Brain pericyte (primary cell): ENCODE results near the gene DTNA.
A peak's percentile ranks its signal among the peaks of the same experiment; 100 is the strongest.

ENCODE experiments used
- DNase-seq: peaks from one replicate; pipeline ENCODE4 v3.0.0-alpha.2; 2012; ENCODE audit warnings: low read depth, low spot score

The DTNA gene

GRCh38 chr18:34767601-34768027 lies 57.5 kb downstream of the DTNA start:
- no peak for DNase-seq

GRCh38 chr18:34771958-34772357 lies 61.9 kb downstream of the DTNA start:
- no peak for DNase-seq

GRCh38 chr18:34772887-34773286 lies 62.8 kb downstream of the DTNA start:
- no peak for DNase-seq

DNA sequence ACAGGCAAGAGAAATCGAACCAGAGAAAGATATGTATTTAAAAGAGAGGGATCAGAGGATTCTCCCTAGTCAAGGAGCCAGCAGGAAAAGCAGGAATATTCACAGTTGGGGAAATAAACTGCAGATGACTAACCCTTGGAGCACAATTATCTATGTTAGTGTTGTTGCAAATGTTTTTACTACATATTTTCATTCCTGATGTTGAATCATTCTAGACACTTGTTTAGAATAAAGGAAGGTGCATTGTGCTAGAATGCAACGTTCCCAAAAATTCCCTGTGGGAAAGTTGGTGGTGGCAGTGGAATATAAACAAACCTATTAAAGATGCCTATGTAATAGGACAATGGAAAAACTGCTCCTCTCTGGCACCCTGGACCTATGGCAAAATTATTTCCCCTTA lies 63.3 kb downstream of the DTNA start:
- no peak for DNase-seq

- DNase-seq = peak; percentile 22
Measured at GRCh38 chr18:34773961-34774766, 64.1 kb downstream of the DTNA start.

DNA sequence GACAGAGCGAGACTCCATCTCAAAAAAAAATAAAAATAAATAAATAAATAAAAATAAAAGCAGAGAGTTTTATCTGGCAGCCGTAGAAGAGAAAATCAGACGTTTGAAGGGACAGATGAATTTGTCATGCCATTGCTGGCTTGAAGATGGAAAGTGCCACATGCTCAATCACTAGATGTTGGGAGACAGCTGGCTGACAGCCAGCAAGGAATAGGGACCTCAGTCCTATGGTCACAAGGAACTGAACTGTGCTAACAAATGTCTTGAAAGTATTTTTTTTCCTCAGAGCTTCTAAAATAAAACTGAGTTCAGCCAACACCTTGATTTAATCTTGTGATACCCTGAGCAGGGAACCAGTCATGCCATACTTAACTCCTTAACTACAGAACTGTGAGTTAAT lies 65.4 kb downstream of the DTNA start:
- no peak for DNase-seq

DNA sequence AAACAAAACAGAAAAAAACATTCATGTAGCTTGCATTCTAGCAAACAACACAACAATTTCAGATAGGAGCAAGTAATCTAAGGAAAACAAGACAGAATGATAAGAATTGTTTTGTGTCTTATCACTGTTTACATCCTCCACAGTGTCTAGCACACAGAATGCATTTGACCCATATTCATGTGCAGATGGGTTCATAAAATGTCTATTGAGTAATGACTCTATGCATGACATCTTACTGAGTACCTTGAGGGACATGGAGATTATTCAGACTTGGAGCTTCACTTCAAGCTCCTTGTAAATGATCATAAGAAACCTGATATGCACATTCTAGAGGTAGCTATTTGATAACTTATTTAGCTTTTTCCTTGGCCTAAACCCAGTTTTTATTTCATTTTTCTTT lies 69.0 kb downstream of the DTNA start:
- no peak for DNase-seq

- DNase-seq = no peak
Measured at GRCh38 chr18:34780856-34781255, 70.8 kb downstream of the DTNA start.

DNA sequence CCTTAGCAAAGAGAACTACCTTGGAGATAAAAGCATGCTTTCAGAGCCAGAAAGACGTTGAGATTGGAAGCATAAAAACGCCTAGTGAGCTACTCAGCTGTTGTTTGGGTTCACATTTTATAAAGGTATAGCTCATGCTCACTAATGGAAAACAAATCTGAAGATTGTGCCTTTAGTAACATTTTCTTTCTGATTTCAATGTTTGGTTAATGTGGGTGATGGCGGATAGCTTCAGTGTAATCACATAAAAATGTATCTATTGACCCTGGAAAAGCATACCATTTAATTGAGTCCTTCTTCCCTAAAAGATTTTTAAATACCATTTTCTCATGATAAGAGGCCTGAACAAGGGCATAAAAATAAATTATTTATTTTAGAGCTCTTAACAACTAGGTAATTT lies 73.4 kb downstream of the DTNA start:
- no peak for DNase-seq

DNA sequence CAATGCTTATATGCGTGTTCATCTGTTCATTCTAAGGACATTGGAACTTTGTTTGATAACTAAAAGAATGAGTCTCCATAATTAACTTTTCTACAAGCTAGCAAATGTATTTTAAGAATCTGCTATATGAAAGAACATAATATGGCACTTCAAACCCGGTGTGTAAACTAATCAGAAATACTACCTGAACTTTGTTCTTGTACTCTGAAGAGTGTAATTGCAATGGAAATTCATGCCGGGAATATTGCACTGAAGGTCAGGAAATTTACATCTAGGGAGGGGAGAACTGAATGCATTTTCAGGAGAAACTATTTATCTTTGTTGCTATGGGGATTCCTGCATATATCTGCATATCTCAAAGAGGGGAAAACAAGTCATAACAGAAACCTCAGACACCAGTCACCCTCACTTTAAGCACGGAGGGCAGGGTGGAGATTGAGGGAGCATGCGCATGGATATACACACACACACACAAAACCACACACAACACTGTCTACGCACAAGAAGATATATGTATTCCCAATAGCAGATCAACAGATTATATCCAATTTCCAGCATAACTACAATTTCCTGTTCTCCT lies 76.2 kb downstream of the DTNA start:
- no peak for DNase-seq

GRCh38 chr18:34787931-34788532 lies 77.9 kb downstream of the DTNA start:
- DNase-seq = peak; percentile 17

GRCh38 chr18:34789768-34790344 lies 79.8 kb downstream of the DTNA start:
- DNase-seq = no peak

- no peak for DNase-seq
Measured at GRCh38 chr18:34794348-34794747, 84.2 kb downstream of the DTNA start.

- DNase-seq = no peak
Measured at GRCh38 chr18:34795070-34795732, 85.1 kb downstream of the DTNA start.

GRCh38 chr18:34796035-34796657 lies 86.0 kb downstream of the DTNA start:
- DNase-seq = no peak

GRCh38 chr18:34799291-34799690 lies 89.2 kb downstream of the DTNA start:
- no peak for DNase-seq

GRCh38 chr18:34800381-34800780 lies 90.3 kb downstream of the DTNA start:
- no peak for DNase-seq

GRCh38 chr18:34801774-34802173 lies 91.7 kb downstream of the DTNA start:
- no peak for DNase-seq

DNA sequence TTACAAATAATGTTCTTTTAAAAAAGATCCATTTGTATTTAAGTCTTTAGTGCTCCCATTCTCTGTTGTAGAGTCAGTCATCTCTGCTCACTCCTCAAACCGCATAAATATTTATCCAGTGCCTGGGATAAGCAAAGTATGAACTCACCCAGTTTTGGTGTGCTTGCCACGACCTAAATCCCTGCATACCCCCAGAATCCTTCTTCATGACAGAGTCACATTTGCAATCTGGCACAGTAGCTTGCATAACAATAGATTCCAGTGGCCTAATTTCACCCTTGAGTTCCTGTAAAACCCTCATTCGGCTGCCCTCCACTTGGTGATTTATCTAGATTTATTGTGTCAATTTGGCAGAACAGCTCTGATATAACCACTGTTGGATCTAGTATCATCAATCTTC lies 92.9 kb downstream of the DTNA start:
- DNase-seq = no peak

- no peak for DNase-seq
Measured at GRCh38 chr18:34803877-34804400, 93.8 kb downstream of the DTNA start.

DNA sequence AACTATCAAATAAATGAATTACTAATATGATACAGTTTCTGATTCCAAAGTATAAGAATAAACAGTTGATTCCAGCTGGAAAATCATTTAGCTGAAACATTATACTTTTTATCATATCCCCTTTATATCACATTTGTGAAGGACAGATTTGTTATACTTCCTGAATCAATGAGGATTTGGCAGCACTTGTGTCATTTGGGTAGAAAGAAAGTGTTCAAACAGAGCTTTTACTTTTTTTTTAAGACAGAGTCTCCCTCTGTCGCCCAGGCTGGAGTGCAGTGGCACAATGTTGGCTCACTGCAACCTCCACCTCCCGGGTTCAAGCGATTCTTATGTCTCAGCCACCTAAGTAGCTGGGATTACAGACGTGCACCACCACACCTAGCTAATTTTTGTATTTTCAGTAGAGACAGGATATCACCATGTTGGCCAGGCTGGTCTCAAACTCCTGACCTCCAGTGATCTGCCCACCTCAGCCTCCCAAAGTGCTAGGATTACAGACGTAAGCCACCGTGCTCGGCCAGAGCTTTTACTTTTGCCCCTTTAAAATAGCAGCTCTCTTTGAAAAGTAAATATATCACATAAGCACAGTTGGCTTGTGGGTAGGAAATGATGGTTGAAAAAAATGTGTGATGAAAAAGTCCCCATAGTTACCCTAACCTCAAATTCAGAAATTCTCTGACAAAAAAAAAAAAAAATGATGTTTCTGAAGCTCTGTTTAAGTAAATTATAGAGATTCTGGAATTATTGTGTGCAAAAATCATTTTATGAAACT lies 95.2 kb downstream of the DTNA start:
- DNase-seq = no peak
